Amygdala (tissue), 56 donors: Measurements from ENCODE around the gene RALY.

Source experiments
- DNase-seq, 56 donors: peaks; one replicate each; lab custom pipeline; 2025; lab: John Stamatoyannopoulos, UW

The RALY gene

DNA sequence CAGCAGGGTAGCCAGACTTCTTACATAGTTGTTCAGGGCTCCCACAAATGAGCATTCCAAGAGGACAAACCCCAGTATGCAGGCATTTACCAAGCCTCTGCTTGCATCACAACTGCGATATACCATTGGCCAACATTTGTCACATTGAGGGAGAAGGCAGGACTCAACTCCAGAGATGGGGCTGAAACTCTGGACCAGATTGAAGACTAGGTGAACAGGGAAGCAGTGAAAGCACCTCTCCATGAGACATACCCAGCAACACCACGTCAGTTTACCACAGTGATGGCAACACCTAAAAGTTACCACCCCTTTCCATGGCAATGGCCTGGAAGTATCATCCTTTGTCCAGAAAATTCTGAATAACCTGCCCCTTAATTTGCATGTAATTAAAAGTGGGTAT lies 7.9 kb upstream of the RALY start:
- DNase-seq: no peak

DNA sequence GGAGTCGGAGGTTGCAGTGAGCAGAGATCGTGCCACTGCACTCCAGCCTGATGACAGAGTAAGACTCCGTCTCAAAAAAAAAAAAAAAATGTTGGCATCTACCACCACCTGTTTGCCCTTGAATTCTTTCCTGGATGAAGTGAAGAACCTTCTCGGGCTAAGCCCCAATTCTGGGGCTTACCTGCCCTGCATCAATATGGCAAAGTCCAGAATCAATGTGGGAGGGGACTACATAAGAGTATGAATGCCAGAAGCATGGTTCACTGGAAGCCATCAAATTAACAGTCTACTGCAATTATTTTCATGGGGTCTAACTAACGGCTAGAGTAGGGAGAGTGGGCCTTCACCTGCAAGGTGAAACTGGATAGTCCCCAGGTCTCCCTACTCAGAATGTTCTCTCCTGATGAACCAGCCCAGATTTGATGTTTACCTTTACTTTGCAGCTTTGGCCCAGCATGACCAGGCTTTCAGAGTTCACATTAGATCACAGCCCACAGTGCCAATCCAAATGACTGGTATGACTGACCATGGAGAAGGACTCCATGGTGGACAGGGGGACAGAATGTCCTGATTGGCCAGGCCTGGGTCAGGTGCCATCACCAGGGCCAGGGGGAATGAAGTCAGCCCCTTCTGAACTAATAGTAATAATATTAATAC lies 7.0 kb upstream of the RALY start:
- no peak for DNase-seq

DNA sequence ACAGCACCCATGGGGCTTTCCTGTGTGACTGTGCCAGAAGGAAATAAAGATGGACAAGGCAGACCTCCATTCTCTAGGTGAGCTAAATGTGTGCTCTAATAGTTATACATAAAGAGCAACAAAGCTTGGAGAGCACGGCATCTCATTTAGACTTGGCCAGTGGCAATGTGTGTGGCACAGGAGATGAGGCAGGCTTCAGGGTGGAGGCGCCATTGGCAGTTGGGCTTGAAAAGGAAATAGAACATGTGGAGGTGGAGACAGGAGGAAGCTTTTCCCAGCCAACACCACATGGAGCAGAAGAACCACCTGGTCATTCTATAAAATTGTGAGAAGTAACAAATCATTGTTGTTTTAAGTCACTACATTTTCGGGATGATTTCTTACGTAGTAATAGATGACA lies 3.6 kb upstream of the RALY start:
- DNase-seq: no peak

DNA sequence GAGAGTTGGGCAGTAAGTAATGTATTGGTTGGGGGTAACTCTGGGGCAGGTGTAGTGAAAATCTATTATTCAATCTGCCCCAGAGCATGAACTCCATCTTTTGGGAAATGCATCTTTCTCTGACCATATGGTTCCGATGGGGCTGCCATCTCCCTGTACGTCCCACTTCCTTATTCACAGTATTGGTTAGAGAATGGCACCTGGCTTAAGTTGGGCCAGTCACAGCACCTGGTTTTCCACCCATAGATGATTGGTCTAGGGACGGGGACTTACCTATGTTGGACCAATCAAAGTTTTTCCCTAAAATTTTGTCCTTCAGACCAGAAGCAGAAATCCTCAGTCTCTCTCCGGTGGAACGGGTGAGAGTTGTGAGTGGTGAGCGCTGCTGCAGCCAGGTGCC lies 2.2 kb upstream of the RALY start:
- no peak for DNase-seq

DNA sequence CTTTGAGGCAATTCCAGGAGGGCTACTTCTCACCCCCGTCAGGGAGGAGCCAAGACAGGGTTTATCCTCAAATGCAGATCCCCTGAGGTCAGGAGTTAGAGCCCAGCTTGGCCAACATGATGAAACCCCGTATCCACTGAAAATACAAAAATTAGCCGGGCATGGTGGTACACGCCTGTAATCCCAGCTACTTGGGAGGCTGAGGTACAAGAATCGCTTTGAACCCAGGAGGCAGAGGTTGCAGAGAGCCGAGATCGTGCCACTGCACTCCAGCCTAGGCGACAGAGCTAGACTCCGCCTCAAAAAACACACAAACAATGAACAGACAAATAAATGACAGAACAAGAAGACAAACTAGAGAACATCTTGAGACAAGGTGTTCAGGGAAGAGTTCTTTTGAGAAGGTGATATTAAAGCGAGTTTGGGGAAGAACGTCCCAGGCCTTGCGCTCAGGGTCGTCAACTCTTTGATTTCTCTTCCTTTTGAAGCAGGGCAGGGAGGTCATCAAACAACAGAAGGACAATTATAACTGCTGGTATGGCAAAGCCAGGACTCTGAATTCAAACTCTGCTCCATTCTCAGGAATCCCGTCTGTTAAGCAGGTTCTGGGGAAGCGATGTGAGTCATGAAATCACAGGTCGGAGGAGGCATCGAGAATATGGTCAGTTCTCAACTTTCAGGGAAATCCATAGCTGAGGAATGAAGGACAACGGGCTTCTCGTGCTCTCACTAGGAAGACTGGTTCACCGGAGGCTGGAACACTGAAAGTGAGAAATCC lies 1.4 kb upstream of the RALY start:
- DNase-seq: no peak

DNA sequence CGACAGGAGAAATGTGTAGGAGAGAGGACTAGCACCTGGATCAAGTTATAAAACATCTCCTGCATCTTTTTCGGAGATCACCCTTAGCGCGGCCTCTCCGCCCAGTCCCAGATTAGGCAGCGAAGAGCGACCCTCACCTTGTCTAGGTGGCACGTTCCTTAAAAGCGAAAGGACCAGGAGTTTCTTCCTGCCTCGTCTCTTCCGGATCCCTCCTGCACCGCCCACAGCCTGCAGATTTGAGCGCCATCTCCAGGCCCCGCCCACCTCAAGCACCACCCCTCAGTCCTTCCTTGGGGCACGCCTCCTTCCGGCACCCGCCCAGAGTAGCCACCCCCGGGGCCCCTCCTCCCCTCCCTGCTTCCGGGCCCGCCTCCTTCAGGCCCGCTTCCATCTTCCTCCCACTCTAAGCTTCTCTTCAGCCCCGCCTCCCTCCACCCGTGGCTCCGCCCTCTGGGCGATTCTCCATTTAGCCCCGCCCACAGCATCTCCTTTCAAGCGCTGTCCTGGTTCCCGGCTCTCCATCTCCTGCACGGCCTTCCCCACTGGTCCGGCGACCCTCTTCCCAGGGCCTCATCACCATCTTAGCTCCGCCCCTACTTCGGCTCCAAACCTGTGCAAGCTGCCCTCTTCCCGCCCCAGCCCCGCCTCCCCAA lies 662 bp upstream of the RALY start:
- DNase-seq: peak; percentile 84 to 100 (median 100)

DNA sequence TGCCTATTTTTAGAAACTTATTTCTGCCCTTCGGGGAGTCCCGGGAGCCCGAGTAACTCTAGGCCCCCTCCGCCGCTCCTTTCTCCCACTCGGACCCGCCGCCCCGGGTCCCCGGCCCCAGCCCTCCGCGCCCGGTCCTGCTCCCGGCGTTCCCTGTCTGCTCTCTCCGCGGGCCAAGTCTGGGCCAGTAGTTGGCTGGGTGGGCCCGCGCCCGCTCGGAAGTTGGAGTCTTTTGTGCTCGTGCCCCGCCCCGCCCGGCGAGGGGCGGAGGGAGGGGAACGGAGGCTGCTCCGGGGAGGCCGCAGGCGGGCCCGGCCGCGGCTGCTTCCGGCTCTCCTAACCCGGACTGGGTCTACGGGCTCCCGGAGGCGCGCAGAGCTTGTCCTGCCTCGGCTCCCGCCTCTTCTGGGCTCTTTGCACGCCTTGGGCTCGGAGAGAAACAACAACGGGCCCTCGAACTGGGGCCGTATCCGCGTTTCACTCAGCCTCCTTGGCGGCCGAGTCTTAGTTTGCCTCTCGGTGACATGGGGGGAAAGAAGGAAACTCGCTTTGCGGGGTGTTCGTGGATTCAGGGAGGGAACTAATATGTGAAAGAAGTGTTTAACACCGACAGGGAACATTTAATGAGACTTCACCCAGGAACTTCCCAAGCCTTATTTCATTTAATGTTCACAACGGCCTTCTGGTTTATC lies 657 bp downstream of the RALY start:
- DNase-seq: peak in 50 of 56 donors; percentile 14 to 80 (median 56)

DNA sequence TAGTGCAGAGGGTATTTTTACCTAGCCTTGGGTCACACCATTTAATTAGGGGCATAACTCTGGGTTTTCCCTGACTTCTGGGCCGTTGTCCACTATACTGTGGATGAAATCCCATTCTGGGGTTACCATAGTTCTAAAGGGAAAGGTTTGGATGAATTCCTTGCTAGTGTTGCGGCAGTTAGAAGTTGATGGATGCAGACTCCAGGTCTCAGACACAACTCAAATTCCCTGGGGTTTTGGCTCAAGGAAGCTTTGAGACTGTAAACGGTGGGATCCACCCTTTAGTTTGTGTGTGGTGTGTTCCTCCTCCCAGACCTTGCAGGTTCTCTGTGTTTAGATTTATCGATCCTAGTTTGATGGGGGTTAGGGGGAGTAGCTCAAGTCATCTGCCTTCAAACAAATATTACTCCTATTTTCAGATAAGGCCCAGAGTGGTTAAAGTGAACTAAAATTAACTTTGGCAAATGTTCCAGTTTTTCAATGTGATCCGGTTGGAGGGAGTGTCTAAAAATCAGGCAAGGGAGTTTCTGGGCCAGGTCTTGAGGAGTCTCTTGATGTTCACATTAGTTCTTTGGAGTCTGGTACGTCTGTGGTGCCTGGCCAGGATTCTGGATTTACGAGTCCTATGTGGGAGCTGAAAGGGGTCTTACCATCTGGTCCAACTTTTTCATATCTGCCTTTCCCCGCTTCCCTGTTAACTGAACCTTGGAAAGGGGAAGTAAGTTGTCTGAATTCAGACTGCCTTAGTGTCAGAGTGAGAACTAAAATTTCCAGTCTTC lies 1.5 kb downstream of the RALY start:
- DNase-seq: peak in 2 of 56 donors; percentile 1 to 2

DNA sequence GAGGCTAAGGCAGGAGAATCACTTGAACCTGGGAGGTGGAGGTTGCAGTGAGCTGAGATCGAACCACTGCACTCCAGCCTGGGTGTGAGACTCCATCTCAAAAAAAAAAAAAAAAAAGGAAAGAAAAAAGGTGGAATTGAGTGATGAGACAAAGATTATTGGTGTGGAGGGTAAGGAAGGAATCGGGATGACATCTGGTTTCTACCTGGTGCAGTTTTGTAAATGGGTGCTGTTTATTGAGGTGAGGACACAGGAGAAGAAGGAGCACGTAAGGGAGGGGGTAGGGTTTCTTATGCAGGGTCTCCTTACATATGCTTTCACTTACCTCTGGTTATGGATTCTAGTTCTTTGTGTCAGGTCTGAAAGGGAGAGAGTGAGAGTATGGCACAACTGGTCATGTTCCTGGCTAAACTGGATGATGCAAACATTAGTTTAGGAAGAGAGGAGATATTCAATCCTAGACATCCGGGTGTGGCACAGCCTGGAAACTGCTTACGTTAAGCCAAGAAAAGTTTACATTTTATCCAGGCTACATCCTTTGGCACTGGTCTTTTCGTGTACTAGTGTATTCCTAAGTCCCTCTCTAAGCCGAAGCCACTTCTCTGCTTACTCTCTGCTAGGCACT lies 5.4 kb downstream of the RALY start:
- DNase-seq: no peak

DNA sequence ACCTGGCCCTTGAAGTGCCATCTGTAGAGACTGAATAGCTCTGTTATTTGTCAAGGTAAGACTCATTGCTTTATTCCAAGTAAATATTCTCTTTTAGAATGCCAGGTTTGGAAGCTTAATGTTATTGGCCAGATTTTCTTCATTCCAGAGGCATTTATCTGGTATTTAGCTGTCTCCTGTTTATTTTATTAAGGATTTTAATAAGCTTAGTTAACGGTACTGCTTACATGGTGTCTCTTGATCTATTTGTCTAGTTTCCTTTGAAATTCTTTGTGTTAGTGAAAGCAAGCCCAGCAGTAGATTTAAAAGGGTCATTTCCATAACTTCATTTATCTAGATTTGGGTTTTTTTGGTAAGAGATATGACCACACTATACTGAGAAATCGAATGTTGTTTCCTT lies 7.7 kb downstream of the RALY start:
- DNase-seq: no peak

DNA sequence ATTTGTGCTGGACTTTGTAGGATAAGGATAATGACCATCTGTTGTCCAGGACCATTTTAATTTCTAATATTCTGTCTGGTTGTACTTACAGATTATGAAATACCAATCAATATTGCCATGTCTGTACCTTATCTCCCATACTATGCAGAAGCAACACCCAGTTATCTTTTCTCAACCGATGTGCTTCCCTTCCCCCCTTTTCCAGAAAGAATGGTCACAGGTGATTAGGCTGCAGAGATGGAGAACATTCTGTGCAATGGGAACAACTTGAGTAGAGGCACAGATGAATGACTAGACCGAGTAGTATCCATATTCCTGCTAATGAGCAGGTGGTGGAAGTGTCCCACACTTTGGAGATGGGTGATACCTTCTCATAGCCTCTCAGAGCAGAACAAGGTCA lies 10.5 kb downstream of the RALY start:
- no peak for DNase-seq

DNA sequence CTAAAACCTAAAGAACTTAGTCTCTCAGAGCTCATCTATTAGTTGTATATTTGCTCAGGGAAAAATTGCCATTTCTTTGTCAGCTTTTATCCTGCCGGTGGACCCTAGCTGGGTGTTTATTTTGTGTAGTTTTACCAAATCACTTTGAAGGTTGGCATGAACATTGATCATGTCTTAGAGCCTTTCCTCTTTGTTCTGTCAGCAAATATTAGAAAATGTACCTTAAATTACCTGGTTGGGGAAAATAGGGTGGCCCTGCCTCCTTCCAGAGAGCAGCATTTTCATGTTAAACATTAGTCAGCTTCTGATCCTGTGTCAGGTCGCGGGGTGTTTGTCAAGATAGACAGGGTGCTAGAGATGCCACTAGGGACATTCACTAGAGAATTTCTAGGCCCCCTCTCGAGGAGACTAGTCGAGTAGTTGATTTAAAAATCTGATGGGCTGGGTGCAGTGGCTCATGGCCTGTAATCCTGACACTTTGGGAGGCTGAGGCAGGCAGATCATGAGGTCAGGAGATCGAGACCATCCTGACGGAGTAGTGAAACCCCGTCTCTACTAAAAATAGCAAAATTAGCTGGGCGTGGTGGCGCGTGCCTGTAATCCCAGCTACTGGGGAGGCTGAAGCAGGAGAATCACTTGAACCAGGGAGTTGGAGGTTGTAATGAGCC lies 11.2 kb downstream of the RALY start:
- no peak for DNase-seq

DNA sequence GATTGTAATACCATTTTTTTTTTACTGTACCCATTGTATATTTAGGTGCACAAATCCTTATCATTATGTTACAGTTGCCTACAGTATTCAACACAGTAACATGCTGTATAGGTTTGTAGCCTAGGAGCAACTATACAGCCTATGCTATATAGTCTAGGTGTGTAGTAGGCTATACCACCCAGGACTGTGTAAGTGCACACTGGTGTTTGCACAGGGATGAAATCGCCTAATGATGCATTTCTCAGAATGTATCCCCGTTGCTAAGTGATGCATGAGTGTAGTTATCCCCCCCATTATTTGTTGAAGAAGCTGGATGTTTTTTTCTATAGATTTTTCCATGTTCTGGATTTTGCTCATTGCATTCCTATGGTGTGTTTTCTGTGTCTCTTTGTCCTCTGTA lies 12.9 kb downstream of the RALY start:
- DNase-seq: no peak

DNA sequence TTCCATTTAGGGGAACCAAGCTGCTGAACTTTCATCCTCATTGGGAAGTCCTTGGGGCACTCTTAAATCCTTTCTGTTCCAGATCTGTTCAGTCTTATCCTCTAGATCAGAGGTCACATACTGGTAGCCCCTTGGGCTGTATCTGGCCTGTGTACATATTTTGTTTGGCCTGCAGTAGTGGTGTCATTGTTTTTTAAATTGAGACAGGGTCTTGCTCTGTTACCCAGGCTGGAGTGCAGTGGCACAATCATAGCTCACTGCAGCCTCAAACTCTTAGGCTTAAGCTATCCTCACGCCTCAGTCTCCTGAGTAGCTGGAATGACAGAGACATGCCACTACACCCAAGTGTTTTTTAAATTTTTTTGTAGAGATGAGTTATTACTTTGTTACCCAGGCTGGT lies 14.8 kb downstream of the RALY start:
- no peak for DNase-seq

DNA sequence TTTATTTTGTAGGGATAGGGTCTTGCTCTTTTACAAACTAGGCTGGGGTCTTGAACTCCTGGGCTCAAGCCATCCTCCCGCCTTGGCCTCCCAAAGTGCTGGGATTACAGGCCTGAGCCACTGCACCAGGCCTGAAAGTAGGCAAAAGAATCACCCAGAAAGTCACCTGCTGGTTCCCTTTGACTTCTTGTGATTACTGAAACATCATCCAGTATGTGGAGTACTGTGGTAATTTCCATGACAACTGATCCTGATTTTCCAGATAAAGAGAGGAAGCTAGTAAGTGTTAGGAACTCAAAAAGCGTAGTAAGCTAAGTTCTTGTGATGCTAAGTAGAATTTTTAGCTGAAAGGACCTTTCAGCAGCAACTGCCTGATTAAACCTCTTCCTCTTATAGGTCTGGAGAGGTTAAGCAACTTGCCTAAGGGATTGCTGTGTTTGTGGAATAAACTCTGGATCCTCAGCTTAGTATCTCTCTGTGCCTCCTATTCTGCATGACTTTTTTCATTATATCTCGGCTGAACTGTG lies 16.8 kb downstream of the RALY start:
- DNase-seq: no peak

DNA sequence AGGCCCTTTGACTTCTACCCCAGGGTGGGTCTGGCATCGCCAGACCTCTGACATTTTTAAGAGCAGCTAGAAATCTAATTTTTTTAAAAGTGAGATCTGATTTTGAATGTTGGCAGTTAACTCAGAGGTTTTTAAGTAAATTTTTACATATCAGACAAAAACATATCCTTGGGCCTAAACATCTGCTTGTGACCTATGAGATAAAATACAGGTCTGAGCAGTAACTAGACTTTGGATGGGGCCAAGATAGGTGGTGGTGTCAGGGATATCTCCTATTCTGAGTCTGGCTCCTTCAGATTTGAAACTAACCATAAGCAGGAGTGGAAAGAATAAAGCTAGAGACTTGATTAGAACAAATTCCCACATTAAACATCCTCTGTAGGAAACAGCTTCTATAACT lies 17.6 kb downstream of the RALY start:
- DNase-seq: no peak

DNA sequence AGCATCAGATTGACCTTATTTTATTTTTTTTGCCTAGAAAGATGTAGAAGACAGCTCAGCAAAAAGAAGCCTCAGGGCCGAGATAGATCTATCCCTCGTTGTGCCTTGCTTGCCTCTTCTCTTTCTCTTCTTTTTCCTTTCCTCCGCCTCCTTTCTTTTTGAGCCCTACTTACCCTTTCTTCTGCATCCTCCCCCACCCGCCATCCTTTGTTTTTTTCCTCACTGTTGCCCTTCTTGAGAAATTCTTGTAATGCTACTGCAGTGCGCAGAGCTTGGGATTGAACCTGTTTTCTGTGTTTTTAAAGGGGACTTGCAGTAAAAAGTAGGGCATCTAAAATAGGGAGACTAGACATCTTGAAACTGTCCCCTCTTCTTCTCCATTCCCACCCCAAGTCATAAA lies 18.6 kb downstream of the RALY start:
- no peak for DNase-seq

DNA sequence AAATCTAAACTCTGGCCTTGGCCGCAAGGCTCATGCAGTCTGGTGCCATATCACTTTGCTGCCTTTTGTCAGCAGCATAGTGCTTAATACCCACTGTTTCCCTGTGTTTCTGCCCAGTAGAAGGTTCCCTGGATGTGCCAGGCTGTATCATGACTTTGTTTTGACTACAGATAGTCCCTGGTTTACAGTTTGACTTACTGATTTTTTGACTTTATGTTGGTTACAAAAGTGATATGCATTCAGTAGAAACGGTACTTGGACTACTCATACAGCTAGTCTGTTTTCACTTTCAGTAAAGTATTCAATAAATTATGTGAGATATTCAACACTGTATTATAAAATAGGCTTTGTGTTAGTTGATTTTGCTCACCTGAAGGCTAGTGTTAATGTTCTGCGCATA lies 19.0 kb downstream of the RALY start:
- no peak for DNase-seq

DNA sequence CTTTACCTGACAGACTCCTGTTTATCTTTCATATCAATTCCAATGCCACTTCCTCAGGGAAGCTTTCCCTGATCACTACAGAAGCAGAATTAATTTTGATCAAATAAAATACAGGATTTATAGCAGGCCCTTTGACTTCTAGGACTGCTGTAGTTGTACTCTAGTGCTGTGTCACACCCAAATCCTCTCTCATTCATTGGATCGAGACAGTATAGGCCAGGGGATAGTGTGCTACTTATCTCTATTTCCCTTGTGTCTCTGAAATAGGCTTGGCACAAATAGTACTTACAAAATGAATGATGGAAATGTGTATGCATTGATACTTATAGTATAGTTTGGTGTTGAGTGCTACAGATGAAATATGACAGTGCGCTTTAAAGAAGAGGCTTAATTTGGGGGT lies 19.8 kb downstream of the RALY start:
- DNase-seq: no peak
